ENCODE measurements around the gene GPRC5C. TPM values are rescaled to one million over a fixed set of nuclear protein-coding genes. Genes with fewer than 3 reads are reported as not detected.

Gene GPRC5C
- total RNA-seq, 1 experiment from 2014 or later = 48.8 TPM

Other genes starting within 250 kb of the GPRC5C start
- 1,534 and 2,134 TPM in 2 replicates for gene RPL38, start 228.4 kb upstream of the GPRC5C start, total RNA-seq (2014; rRNA removed; shearing (Covaris generic))
- gene TTYH2, start 218.5 kb upstream of the GPRC5C start, total RNA-seq (2014; rRNA removed; shearing (Covaris generic)) = 2.5 and 7.4 TPM in 2 replicates
- gene DNAI2, start 157.9 kb upstream of the GPRC5C start, total RNA-seq (2014; rRNA removed; shearing (Covaris generic)) = not detected in 2 replicates
- gene KIF19, start 105.9 kb upstream of the GPRC5C start, total RNA-seq (2014; rRNA removed; shearing (Covaris generic)) = 0.52 and 1.1 TPM in 2 replicates
- gene BTBD17, start 70.2 kb upstream of the GPRC5C start, total RNA-seq (2014; rRNA removed; shearing (Covaris generic)) = 1.3 and 1.4 TPM in 2 replicates
- not detected in 2 replicates for gene GPR142, start 64.6 kb upstream of the GPRC5C start, total RNA-seq (2014; rRNA removed; shearing (Covaris generic))
- 0.07 and 0.48 TPM in 2 replicates for gene CD300A, start 34.5 kb downstream of the GPRC5C start, total RNA-seq (2014; rRNA removed; shearing (Covaris generic))
- gene CD300LB, start 99.4 kb downstream of the GPRC5C start, total RNA-seq (2014; rRNA removed; shearing (Covaris generic)) = not detected in 2 replicates
- not detected in 2 replicates for gene CD300C, start 114.0 kb downstream of the GPRC5C start, total RNA-seq (2014; rRNA removed; shearing (Covaris generic))
- not detected in 2 replicates for gene CD300H, start 135.4 kb downstream of the GPRC5C start, total RNA-seq (2014; rRNA removed; shearing (Covaris generic))
- not detected in 2 replicates for gene CD300LD, start 160.2 kb downstream of the GPRC5C start, total RNA-seq (2014; rRNA removed; shearing (Covaris generic))
- 0.03 TPM in 1 of 2 replicates, not detected in the other for gene CD300E, start 191.7 kb downstream of the GPRC5C start, total RNA-seq (2014; rRNA removed; shearing (Covaris generic))

All from H7 (cell line).